GM19324 (cell line): ENCODE results near the gene GLTP.
"Not testable (repeated sequence)": the region's sequence is repeated elsewhere in the genome, so short reads cannot be mapped to it uniquely, and the experiment has no call there.

Experiments
- ATAC-seq: cut with Tn5 transposase; IDR thresholded peaks from one replicate; pipeline ENCODE4 v1.9.1; 2021; ENCODE audit warnings: mild to moderate bottlenecking, moderate library complexity; ENCODE audit not compliant: unreplicated experiment, low FRiP score

GLTP gene

GRCh38 chr12:109879351-109880042 is 844 bp downstream of the GLTP start:
- no peak for ATAC-seq

GRCh38 chr12:109878749-109879148 is 1.6 kb downstream of the GLTP start:
- no peak for ATAC-seq

- no peak for ATAC-seq
These were observed 2.1 kb downstream of the GLTP start for GRCh38 chr12:109878247-109878625.

- ATAC-seq: no peak
These were observed 2.7 kb downstream of the GLTP start for GRCh38 chr12:109877504-109878246.

- ATAC-seq: no peak
These were observed 3.9 kb downstream of the GLTP start for GRCh38 chr12:109876406-109876805.

GRCh38 chr12:109875572-109876131 is 4.7 kb downstream of the GLTP start:
- ATAC-seq: no peak

GRCh38 chr12:109873653-109874052 is 6.7 kb downstream of the GLTP start:
- ATAC-seq: no peak

- ATAC-seq: no peak
These were observed 8.6 kb downstream of the GLTP start for GRCh38 chr12:109871668-109872314.

- ATAC-seq: no peak
These were observed 9.7 kb downstream of the GLTP start for GRCh38 chr12:109870648-109871047.

- ATAC-seq: no peak
These were observed 11.9 kb downstream of the GLTP start for GRCh38 chr12:109868182-109869051.

GRCh38 chr12:109864916-109865315 is 15.4 kb downstream of the GLTP start:
- ATAC-seq: no peak

- no peak for ATAC-seq
These were observed 16.3 kb downstream of the GLTP start for GRCh38 chr12:109863847-109864712.

- not testable (repeated sequence) for ATAC-seq
These were observed 17.9 kb downstream of the GLTP start for GRCh38 chr12:109862491-109862890.

GRCh38 chr12:109861689-109862314 is 18.5 kb downstream of the GLTP start:
- ATAC-seq: no peak

GRCh38 chr12:109860977-109861376 is 19.4 kb downstream of the GLTP start:
- no peak for ATAC-seq

- no peak for ATAC-seq
These were observed 21.6 kb downstream of the GLTP start for GRCh38 chr12:109858764-109859163.

- ATAC-seq: no peak
These were observed 22.6 kb downstream of the GLTP start for GRCh38 chr12:109857715-109858114.

GRCh38 chr12:109855377-109855776 is 25.0 kb downstream of the GLTP start:
- no peak for ATAC-seq

GRCh38 chr12:109850518-109850917 is 29.8 kb downstream of the GLTP start:
- ATAC-seq: not testable (repeated sequence)
